Stimulated activated CD8-positive, alpha-beta memory T cell treated with anti-CD3 and anti-CD28 coated beads, Interleukin-15, amount 100 ng/mL, for 24 hours (primary cell): ENCODE results near the gene TSPAN5.

Experiments
- DNase-seq: peaks from one replicate; pipeline ENCODE4 v3.0.0-alpha.2; 2020; ENCODE audit warnings: low read depth

TSPAN5 gene

DNA sequence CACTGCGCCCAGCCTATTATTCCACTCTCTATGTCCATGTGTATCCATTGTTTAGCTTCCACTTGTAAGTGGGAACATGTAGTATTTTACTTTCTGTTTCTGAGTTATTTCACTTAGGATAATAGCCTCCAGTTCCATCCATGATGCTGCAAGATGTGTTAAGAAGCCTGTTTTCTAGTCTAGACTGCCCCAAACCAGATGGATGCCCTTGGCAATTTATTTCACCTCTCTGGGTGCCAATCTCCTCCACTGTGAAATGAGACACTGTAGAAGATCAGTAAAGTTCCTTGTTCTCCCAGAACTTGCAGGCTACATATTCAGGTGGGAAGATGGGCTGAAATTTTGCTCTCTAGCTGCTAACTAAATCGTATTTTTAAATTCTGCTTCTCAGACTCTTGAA lies 72.8 kb downstream of the TSPAN5 start:
- no peak for DNase-seq

DNA sequence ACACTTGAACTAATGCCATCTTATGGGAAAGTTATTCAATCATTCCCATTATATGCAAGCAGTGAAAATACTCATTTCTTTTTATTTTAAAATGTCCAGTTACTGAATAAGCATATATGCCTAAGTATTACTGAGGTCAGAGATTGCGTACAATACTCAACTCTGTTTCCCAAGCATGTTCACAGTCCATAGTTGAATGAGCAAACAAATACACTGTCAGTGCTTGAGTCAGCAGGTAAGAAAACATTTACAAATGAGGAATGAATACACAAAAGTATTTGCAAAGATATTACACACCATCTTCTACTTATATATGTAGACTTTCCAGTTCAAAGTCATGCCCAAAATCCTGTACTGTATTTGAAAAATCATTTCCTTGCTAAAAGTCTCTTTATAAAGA lies 74.1 kb downstream of the TSPAN5 start:
- no peak for DNase-seq

DNA sequence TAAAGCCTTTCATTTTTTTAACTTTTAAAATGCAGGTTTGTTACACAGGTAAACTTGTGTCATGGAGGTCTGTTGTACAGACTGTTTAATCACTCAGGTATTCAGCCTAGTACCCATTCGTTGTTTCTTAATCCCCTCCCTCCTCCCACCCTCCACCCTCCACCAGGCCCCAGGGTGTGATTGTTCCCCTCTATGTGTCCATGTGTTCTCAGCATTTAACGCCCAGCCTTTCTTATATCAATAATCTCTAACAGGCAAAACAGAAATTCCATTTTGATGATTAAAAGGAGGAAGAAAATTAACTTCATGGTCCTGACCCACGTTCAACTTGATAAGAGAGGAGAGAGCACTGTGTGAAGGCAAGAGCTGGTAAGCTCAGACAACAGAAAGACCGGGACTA lies 75.1 kb downstream of the TSPAN5 start:
- no peak for DNase-seq

DNA sequence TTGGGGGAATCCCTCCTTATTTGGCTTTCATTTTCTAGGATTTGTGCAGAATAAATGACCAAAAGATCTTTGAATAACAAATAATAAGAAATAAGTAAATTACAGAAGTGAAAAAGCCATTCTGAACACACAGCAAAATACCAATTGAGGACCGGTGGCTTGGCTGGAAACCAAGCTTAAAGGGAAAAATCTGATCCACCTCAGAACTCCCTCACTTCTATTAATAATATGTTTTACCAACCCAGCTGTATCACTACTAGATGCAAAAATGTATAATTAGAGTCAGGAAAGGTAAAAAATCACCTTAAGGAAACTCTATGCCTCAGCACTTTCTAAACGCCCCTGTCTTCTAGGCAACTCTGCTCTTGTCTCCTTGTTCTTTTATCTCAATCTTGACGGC lies 77.3 kb downstream of the TSPAN5 start:
- DNase-seq = no peak

DNA sequence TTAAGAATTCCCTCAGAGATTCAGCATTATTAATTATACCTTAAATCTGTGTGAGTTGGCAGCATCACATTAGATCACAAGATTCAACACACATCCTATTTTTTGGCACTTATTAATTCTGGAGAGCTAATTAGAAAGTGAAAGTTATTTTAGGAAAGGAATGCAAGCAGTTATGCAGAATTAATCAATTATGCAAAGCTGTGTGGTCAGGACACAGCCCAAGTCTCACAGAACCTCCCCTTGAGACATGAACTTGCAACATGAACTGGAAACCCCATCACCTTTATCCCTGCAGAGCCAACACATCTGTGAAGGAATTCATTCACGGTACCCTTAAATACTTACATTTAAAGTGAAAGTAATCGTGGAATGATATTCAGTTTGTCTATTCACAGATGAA lies 80.5 kb downstream of the TSPAN5 start:
- no peak for DNase-seq

- no peak for DNase-seq
Observed at GRCh38 chr4:98574816-98575215, 83.6 kb downstream of the TSPAN5 start.

DNA sequence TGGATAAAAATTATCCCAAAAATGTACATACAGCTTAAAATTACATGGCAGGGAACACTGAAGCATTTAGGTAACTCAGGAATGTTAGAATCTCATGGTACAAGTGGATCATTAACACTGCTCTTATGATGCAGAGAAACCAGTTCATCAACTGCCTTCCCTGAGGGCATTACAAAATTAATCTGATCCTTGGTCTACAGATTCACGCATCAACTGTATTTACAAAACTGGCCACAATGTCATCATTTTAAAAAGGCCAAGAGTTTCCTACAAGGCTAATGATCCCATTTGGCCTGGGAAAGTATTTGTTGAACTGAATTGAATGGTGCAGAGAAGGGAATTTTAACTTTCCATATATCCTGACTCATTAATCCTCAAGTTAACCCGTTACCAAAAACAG lies 84.6 kb downstream of the TSPAN5 start:
- DNase-seq = no peak

DNA sequence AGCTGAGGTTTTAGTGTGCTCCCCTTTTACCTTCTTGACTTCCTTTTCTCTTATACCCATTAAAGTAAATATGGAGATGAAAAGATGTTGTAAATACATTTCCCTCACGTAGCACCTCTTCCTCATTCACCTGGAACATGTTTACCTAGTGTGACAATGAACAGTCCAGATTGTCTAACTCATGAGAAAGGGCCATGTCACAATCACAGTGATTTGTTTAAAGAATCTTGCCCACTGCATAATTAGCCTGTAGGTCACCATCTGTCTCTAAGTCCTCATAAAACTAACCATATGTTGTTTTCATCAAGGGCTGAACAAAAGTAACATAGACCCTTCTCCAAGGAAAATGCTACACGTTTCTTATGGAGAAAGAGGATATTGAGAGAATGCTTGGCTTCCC lies 85.7 kb downstream of the TSPAN5 start:
- DNase-seq = no peak

DNA sequence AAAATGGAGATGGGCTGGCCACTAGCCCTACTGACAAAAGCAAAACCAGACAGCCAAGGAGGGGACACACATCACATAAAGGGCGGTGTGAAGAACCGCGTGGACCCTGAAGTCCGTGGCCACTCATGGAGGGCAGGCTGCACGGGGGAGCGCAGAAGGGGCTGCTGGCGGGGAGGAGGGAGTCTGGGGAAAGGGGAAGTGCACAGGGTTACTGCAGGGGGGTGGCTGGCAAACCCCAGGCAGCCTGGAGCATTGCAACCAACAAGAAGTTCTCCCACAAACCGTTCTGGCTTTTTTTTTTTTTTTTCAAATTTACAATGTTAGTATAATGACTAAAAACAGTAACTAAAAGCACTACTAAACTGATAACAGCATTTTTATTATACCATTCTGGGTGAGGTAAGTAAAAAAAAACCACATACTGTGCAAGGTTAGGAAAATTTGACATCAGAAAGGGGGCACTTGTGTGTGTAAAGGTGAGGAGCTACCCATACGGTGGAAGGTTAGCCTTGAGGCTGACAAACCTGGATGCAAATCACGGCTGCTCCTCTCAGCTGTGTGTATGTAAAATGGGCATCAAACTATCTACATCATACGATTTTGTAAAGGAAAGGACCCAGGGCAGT lies 87.1 kb downstream of the TSPAN5 start:
- DNase-seq = no peak

DNA sequence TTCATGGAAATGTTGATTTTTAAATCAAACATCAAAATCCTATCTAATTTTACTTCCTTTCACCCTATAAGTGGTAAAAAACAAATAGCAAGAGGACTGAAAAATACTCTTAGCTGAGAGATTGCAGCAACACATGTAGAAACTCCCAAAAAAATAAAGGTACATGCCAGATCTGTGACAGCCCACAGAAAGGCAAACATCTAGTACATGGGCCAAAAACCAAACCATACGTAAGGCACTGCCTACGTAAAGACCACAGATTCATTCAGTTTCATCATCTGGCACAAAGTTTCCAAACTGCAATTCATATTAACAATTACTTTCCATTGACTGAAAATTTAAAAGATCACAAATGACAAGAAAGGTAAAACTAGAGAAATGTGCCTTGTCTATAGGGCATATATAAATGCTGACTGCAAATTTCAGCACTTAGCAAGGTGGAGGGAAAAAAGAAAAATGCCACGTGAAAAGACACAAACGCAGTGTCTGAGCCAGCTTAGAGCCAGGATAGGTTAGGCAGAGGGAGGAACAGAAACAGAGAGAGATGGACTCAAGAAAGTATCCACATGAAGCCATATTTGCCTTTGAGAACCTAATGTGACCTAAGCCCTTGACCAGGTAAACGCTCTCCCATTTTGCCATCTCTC lies 88.1 kb downstream of the TSPAN5 start:
- DNase-seq = no peak

DNA sequence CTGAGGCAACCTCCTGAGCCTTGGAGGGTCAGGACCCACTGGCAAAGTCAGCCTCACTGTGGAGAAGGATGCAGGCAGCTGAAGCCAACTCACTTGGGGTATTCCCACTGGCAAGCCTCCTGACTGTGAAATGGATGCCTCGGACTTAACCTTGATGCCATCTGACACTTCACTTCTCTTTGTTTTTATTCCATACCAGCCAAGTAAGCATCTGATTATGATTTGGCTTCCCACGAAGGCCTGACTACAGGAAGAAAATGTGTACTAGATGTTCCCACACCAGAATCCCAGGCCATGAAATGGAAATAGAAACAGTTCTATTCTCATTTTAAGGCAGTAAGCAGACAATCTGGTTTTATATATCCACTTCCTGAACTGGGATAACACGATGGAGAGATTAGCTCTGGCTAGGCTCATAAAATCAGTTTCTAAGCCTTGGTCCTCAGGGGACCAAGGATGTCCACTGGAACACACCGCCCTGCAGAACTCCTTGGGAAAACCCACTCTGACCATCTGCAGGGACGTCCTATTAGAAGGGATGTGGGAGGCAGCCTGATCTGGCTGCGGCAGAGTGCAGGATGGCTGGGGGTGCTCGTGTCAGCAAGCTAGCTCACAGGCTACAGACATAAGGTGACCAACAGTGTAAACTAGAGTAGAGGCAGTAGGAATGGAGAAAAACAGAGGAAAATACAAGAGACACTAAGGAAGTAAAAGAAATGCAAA lies 89.3 kb downstream of the TSPAN5 start:
- no peak for DNase-seq

DNA sequence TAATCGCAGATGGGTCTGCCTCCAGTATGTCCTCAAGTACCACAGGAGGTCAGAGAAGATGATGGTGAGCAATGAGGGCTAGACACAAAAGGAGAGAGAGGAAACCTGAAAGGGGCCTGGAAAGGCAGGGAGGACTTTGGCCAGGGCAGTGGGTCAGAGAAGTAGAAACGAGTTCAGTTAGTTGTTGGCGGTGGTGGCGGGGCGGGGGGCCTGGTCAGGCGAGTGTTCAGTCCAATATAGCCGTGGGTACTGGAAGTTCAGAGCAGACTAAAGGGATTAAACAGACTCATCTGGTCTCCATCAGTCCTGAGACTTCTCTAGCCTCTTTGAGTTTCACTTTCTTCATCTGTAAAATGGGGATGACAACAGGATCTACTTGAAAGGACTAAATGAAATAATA lies 90.8 kb downstream of the TSPAN5 start:
- DNase-seq = no peak

DNA sequence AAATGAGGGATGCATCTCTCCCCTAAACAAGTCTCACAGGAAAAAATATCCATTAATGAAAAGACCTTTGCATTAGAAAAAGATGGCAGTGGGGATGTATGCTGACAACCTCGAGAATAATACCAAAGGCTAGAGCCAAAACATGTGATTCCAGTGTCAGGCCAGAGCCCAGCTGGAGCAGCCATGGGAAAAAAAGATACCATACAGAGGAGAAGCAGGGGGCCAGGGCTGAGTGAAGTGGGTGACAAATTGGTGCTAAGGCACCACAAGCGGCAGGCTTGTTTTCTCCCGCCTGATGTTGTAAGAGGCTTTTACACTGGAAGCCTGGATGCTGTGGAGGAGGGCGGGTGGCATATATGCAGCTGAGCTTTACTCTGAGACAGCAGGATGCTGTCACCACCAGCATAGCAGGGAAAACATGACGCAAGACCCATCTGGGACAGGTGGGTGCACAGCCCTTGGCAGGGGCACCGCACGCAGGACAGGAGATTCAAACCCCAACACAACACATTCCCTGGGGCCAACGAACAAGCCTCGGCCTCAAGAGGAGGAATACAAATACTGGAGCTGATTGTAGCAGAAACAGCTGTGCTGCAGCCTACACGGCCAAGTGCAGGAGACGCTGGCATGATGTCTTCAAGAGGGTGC lies 91.9 kb downstream of the TSPAN5 start:
- no peak for DNase-seq

GRCh38 chr4:98565681-98566301 lies 92.6 kb downstream of the TSPAN5 start:
- no peak for DNase-seq

DNA sequence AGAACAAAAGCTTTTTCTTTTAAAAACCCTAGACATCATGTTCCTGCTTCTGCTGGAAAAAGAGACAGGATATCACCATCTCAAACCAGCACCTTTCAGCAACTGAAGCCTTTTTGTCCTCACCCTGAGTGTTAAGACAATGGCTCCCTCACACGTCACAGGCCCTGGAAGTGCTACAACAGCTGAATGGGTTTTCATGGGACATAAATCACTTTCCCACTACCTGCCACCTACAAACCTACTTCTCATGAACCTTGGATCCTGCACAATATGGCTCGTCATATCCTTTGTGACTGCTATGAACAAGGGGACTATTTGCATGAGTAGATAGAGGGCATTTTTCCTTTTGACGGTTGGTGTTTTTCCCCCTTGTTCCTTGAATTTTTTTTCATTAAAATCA lies 93.6 kb downstream of the TSPAN5 start:
- no peak for DNase-seq

DNA sequence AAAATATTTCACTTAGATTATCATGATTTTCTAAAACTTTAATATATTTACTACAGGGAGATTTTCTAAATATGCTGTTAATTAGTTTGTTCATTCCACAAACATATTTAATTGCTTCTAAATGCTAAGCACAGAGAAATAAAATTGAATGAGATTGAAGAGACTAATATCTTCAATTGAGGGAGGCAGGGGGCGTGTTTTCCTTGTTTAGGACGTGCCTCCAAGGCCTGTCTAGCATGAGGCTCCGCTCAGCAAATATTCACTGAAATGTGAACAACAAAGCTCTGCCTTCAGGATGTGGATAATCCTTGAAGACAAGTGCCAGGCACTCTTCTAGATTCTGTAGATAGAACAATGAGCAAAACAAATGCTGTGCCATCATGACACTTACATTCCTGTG lies 98.1 kb downstream of the TSPAN5 start:
- no peak for DNase-seq

DNA sequence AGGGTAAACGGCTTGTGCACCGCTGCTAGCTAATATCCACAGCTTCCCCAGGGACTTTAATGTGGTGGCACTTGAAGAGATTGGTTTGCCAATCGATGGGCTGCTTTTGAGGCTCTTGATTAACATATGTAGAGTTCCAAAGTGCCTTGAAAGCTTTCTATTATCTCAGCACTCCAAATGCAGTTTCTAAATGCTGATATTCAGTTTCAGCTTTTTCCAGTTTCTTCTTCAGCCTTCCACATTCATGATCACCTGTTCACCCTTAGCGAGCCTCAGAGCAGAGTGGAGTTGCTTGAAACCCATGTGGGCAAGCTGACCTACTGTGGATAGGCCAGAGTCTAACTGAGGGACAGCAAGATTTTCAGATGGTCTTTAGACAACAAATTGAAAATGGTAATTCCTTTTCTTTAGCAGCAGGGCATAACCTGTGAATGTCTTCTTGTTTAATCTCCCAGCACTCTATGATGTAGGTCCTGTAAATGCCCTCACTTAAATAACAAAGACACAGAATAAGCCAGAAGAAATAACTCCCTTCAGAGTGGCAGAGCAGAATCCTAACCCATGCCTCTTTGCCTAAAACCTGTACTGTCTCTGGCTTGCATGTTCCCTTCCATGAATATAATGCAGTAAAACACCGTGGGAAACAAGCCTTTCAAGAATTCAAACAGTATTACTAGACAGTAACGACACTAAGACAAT lies 99.8 kb downstream of the TSPAN5 start:
- DNase-seq = no peak

DNA sequence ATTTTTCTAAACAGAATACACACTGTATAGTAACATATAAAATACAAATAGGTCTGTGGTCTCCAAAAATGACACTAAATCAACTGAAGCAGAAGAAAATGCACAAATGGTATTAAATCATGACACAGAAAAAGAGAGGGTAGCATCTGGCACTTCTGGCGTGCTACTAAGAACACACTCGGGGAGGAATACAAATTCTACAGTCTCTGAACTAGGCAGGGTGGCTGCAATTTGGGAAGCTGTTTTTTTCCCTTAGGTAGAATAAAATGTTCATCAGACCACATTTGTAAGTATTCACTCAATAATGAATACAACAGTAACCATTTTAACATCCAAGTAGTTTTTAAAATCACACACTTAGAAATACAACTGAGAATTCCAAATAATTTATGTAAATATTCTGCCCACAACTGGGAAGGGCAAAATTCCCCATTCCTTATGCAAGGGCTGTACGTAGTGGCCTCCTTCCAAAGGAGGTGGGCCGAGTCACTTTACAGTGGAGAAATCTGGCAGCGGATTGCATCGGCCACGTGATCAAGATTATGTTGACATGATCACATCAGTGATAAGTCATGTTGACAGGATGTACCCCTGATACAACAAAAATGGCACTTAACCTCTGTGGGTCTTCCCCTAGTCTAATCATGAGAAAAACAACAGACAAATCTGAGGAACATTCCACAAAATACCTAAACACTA lies 101.1 kb downstream of the TSPAN5 start:
- DNase-seq = no peak

DNA sequence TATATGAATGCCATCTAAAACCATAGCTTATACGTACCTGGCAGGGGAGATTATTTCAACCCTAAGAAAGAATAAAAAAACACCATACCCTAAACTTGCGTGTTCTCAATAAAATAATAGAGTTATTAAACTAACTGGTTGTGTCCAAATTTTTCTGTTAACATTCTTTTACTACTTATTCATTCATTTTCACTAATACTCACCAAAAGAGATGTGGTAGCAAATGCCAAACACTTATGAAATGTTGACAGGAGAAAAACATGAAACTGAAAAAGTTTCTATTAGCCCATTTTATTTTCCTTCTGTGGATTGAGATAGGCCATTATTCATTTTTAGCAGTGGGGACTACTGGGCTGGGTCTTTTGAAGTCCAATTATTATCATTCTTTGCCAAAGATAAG lies 102.0 kb downstream of the TSPAN5 start:
- DNase-seq = no peak

- no peak for DNase-seq
Observed at GRCh38 chr4:98555798-98556445, 102.5 kb downstream of the TSPAN5 start.
